NCI-H1436 (cell line): Measurements from ENCODE around the gene FUT2.
"Not testable (repeated sequence)": the region's sequence is repeated elsewhere in the genome, so short reads cannot be mapped to it uniquely, and the experiment has no call there.

Experiments used
- DNase-seq: peaks from one replicate; lab custom pipeline; 2025; lab: John Stamatoyannopoulos, UW

FUT2 gene

GRCh38 chr19:48670699-48671445 lies 24.9 kb upstream of the FUT2 start:
- DNase-seq = no peak

GRCh38 chr19:48671446-48671995 lies 24.2 kb upstream of the FUT2 start:
- no peak for DNase-seq

- no peak for DNase-seq
These were observed 22.8 kb upstream of the FUT2 start, which contains the start of gene NTN5 for GRCh38 chr19:48672994-48673393. NTN5 (minus strand) TSS chr19:48673017; CDS start chr19:48670986, 2,031 bp downstream.

GRCh38 chr19:48673436-48674100 lies 22.2 kb upstream of the FUT2 start:
- no peak for DNase-seq

GRCh38 chr19:48674216-48674809 lies 21.5 kb upstream of the FUT2 start:
- no peak for DNase-seq

- DNase-seq = peak; percentile 88
These were observed 20.6 kb upstream of the FUT2 start for GRCh38 chr19:48674921-48675824.

- DNase-seq = no peak
These were observed 19.3 kb upstream of the FUT2 start for GRCh38 chr19:48676487-48676886.

- DNase-seq = no peak
These were observed 18.9 kb upstream of the FUT2 start for GRCh38 chr19:48676887-48677286.

GRCh38 chr19:48678201-48678600 lies 17.6 kb upstream of the FUT2 start:
- no peak for DNase-seq

GRCh38 chr19:48680006-48680405 lies 15.8 kb upstream of the FUT2 start:
- DNase-seq = not testable (repeated sequence)

GRCh38 chr19:48680436-48681126 lies 15.2 kb upstream of the FUT2 start:
- no peak for DNase-seq

- DNase-seq = no peak
These were observed 14.7 kb upstream of the FUT2 start for GRCh38 chr19:48681127-48681470.

- no peak for DNase-seq
These were observed 12.4 kb upstream of the FUT2 start for GRCh38 chr19:48683349-48683748.

GRCh38 chr19:48685583-48685982 lies 10.2 kb upstream of the FUT2 start:
- DNase-seq = no peak

GRCh38 chr19:48686088-48686487 lies 9.7 kb upstream of the FUT2 start:
- DNase-seq = no peak

- not testable (repeated sequence) for DNase-seq
These were observed 9.1 kb upstream of the FUT2 start for GRCh38 chr19:48686637-48687036.

- no peak for DNase-seq
These were observed 8.0 kb upstream of the FUT2 start for GRCh38 chr19:48687776-48688175.

GRCh38 chr19:48689449-48689848 lies 6.3 kb upstream of the FUT2 start:
- no peak for DNase-seq

- not testable (repeated sequence) for DNase-seq
These were observed 2.1 kb upstream of the FUT2 start for GRCh38 chr19:48693629-48694028.

GRCh38 chr19:48696353-48697010 lies 711 bp downstream of the FUT2 start:
- no peak for DNase-seq

- DNase-seq = no peak
These were observed 2.3 kb downstream of the FUT2 start for GRCh38 chr19:48698046-48698445.
